GM19324 (cell line): ENCODE results near the gene SRP9.
"Not testable (repeated sequence)": the region's sequence is repeated elsewhere in the genome, so short reads cannot be mapped to it uniquely, and the experiment has no call there.

Experiments
- ATAC-seq: cut with Tn5 transposase; IDR thresholded peaks from one replicate; pipeline ENCODE4 v1.9.1; 2021; ENCODE audit warnings: mild to moderate bottlenecking, moderate library complexity; ENCODE audit not compliant: unreplicated experiment, low FRiP score

Gene SRP9

GRCh38 chr1:225754940-225755641 is 22.5 kb upstream of the SRP9 start:
- ATAC-seq = no peak

- no peak for ATAC-seq
These were observed 21.8 kb upstream of the SRP9 start for GRCh38 chr1:225755671-225756319.

GRCh38 chr1:225757927-225758656 is 19.5 kb upstream of the SRP9 start:
- ATAC-seq = no peak

GRCh38 chr1:225759972-225760371 is 17.7 kb upstream of the SRP9 start:
- not testable (repeated sequence) for ATAC-seq

- ATAC-seq = no peak
These were observed 17.1 kb upstream of the SRP9 start for GRCh38 chr1:225760531-225760930.

GRCh38 chr1:225761395-225761794 is 16.2 kb upstream of the SRP9 start:
- ATAC-seq = not testable (repeated sequence)

GRCh38 chr1:225762002-225762441 is 15.6 kb upstream of the SRP9 start:
- no peak for ATAC-seq

DNA sequence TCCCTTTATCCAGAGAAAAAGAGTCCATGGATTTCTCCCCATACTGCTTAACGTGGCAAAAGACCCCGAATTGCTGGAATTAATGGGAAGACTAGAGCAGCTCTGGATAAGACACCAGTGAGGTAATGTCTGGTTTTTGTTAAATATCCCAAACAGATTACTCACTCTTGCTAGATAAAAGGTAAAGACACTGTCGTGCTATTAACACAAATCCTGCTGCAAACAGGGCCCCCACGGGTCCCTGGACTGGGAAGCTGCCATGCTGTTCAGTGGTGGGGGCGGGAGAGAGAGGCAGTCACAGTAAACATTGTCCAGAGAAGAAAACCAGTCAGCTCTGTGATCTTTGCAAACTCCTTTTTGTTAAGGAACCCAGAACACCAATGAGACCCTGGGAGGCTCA is 15.2 kb upstream of the SRP9 start:
- ATAC-seq = no peak

DNA sequence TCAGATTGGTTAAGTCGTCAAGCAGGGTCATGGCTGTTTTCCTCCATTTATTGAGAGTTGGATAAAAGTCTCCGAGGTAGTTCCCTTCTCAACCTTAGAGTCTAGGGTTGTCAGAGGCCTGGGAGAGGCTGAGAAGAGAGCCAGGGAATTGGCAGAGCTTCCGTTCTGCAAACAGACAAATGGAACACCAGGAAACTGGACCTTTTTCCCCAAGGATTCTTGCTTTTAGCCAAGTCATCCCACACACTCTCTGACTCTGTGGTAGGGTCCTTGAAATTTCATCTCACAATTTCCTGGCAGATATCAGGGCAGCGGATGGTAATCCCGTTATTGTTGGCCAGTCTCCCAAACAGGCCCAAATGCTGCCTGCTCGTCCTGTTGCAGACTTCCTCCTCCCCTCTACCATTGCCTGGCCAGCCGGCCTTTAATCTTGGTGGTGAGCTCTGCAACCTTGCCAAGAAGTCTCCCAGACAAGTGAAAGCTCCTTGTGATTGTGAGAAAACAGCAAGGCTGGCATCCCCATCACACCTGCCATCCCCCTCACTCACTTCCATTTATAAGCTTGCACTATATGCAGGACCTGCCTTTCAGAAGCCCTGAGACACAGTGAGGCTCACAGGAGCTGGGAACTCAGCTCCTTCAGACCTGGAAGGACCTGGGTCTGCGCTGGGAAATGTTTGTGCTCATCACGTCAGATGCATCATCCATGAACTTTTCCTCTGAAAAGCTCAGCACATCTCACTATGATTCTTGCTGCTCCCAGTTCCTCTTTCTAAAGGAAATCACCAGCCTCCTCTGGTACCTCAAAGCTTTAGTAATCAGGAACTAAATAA is 13.7 kb upstream of the SRP9 start:
- no peak for ATAC-seq

DNA sequence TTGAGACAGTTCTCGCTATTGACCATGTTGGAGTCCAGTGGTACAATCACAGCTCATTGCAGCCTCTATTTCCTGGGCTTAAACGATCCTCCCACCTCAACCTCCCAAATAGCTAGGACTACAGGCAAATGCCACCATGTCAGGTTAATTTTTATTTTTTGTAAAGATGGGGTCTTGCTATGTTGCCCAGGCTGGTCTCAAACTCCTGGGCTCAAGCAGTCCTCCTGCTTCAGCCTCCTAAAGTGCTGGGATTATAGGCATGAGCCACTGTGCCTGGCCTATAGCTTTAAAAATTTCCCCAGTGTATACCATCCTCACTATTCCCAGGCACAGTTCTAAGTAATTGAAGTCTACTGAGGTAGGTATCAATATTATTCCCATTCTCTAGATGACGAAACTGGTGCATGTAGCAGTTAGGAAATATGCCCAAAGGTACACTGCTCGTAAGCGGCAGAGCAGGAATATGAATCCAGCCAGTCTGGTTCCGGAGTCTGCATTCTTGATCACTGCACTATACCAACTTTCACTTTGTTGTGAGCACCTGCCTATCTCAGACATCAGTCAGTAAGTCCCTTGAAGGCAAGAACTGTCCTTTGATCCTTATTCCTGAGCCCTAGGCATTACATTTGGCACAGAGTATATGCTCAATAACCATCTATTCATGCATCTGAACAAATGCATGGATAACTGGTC is 11.5 kb upstream of the SRP9 start:
- no peak for ATAC-seq

- no peak for ATAC-seq
These were observed 10.5 kb upstream of the SRP9 start for GRCh38 chr1:225766967-225767633.

- ATAC-seq = no peak
These were observed 9.7 kb upstream of the SRP9 start for GRCh38 chr1:225767634-225768540.

- ATAC-seq = no peak
These were observed 8.8 kb upstream of the SRP9 start for GRCh38 chr1:225768662-225769426.

GRCh38 chr1:225769687-225770086 is 7.9 kb upstream of the SRP9 start:
- no peak for ATAC-seq

DNA sequence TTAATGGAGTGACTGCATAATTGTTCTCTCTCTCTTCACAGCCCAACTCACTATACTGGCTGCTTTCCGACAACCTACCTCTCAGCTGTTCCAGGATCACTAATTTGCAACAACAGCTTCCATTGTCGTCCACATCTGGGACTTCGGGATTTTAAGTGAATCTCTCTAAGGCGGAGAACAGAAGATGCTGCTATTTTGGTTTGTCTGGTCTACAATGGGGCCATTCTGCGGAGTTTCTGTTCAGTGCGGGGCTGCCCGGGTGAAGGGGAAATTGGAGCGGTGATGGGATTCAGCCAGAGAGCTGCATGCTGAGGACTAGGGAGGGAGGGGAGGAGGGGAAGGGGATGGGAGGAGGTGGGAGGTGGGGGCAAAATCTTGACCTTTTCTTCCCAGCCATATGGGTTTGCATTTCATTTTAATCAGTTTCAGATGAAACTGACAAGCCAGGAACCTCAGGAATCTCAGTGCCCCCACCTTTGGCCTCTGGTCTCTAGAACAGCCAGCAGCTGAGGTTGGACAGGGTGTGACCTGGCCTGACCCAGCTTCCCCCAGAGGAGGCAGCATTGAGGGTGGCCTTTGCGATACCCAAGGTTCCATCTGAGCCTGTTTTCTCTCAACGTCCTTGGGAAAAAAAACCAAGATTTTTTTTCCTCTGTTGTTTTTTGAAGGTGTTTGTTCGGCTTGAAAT is 6.9 kb upstream of the SRP9 start:
- no peak for ATAC-seq

DNA sequence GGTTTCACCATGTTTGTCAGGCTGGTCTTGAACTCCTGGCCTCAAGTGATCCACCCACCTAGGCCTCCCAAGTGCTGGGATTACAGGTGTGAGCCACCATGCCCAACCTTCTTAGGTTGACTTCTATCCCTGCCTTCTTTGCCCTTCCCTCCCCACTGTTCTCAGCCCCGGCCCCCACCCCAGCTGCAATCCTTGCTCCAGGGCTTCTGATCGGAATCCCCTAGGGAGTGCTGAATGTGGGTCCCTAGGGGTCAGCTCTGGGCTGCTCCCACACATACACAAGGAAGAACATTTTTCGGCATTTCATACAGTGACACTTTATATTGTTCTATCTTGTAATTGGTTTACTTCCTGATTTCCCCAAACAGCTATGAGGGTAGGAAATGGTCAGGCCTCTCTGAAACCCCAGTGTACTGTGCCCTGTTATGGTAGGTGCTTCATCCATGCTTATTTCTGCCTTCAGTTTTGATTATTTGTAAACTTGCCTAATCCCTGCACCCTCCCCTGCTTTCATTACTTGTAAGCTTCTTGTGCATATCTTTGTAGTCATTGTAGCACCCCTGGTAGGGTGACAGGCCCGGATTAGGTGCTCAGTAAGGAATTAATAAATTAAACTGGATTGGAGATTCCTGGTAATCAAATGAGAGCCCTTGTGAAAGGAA is 5.8 kb upstream of the SRP9 start:
- ATAC-seq = no peak

DNA sequence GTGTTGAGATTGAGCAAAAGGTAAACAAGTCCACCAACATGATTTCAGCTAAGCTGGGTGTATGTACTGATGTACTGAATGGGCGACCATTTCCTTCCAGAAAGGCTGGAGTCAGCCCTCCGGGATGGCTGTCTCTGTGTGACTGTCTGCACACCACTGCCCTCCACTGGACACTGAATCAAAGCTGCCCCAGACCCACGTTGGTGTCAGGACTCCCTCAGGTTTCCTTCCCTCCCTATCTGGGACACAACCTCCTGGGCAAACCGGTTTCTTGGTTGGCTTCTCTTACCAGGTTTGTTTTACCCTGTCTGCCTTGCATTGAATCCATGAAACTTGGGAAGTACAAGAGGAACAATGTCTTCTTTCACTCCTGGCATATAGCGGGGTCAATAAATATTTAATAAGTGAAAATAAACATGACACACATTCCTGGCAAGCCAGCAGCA is 5.3 kb upstream of the SRP9 start:
- no peak for ATAC-seq
